Skin epidermis (tissue), 12 donors: Measurements from ENCODE around the gene TMEM61.
A peak's percentile ranks its signal among the peaks of the same experiment; 100 is the strongest.

ENCODE experiments used
- H3K27ac ChIP-seq, 21 experiments: fragments of 200-600 bp; sonication (generic) in 11 of 21; one replicate each; pipeline ENCODE4 v1.5.0; 2020; ENCODE audit warnings: mild to moderate bottlenecking in 3 of 21, inconsistent platforms in 2 of 21, moderate library complexity in 2 of 21
- H3K4me3 ChIP-seq, 7 experiments: fragments of 200-600 bp; sonication (generic) in 2 of 7; one replicate each; pipeline ENCODE4 v1.5.0; 2020; ENCODE audit warnings: inconsistent platforms in 2 of 7, mild to moderate bottlenecking in 2 of 7, moderate library complexity in 1 of 7

TMEM61 gene

DNA sequence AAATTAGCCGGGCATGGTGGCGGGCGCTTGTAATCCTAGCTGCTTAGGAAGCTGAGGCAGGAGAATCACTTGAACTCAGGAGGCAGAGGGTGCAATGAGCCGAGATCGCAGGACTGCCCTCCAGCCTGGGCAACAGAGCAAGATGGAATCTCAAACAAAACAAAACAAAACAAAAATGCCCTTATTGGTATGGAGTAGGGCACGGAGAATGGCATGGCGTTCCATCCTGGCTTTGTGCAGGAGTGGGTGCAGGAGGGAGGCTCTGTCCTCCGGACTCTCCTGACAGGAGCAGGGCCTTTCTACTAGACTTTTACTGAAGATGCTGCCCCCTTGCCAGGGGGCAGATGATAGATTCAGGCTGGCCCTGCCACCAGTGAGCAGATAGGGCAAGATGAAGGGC lies 1.0 kb downstream of the TMEM61 start:
- Histone ChIP-seq H3K27ac (no peak overlapping the region), H3K4me3 (no peak overlapping the region)

DNA sequence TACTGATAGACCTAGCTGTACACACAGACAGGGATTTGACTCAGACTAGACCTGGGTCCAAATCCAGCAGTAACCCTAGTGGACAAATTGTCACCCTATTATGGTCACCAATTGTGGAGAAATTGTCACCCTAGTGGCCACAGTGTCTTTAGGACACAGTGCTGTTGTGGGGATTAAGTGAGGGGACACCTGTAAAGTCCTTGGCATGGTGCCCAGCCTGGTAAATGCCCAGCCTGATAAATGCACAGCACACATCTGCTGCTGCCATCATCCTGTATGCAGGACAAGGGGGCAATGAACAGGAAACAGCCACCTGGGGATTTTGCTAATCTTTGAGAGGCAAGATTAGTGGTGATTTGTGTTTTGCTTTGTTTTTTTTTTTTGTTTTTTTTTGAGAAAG lies 2.3 kb downstream of the TMEM61 start:
- H3K4me3 ChIP-seq, result no peak overlapping the region
- no peak overlapping the region for H3K27ac ChIP-seq

DNA sequence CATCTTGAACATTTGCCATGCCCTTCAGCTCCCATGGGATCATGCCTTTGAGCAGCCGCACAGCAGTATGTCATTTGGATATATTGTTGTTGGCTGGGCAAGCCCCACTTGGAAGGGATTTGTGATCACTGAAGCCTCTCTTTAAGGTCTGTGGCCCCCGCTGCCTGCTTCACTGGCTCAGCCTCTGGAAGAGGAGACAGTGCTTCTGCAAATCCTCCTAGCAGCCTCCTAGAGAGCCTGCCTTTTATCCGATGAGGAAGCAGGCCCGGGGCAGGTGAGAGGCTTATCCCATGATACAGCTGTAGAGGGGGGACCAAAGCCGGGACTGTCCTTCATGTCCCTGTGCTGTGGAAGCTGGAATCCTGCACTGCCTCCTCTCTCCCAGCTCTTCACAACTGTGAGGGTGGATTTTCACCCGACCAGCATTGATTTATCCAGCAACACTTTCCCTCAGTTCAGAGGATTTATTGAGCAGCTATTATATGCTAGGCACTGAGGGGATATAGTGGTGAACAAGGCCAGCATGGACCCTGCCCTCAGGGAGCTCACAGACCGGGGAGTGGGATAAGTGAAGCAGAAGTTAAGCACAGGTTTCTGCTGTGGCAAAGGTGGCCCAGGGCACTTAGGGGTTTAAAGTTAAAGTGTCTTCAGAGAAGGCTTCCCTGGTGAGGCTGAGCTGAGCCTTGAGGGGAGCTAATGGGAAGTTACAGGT lies 3.9 kb downstream of the TMEM61 start:
- H3K4me3 ChIP-seq, result no peak overlapping the region

DNA sequence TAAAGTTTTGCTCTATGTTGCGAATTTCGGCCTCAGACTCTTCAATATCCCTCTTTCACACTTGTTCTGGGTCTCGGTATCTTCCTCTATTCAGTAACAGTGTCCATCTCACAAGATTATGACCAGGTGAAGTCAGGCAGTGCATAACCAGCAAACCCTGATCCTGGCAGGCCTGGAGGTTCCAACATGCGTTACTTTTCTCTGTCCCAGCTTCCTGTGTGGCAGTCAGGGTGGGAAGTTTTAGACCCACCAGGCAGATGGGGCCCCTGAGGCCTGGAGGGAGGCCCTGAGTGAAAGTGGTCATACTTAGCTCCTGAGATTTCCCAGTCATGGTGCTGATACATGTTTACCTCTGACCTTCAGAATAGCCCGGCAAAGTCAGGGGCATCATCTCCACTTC lies 5.1 kb downstream of the TMEM61 start:
- Histone ChIP-seq H3K27ac (no peak overlapping the region), H3K4me3 (no peak overlapping the region)

More for the DNA sequence above, 3.9 kb downstream of the TMEM61 start:
- no peak overlapping the region for H3K27ac ChIP-seq

DNA sequence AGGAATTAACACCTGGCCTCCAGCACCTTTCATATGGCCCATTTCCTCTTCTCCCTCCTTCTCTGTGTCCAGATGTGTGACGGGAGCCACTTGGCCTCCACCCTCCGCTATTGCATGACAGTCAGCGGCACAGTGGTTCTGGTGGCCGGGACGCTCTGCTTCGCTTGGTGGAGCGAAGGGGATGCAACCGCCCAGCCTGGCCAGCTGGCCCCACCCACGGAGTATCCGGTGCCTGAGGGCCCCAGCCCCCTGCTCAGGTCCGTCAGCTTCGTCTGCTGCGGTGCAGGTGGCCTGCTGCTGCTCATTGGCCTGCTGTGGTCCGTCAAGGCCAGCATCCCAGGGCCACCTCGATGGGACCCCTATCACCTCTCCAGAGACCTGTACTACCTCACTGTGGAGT lies 5.6 kb downstream of the TMEM61 start:
- no peak overlapping the region for H3K27ac ChIP-seq
- H3K4me3 ChIP-seq, result no peak overlapping the region

DNA sequence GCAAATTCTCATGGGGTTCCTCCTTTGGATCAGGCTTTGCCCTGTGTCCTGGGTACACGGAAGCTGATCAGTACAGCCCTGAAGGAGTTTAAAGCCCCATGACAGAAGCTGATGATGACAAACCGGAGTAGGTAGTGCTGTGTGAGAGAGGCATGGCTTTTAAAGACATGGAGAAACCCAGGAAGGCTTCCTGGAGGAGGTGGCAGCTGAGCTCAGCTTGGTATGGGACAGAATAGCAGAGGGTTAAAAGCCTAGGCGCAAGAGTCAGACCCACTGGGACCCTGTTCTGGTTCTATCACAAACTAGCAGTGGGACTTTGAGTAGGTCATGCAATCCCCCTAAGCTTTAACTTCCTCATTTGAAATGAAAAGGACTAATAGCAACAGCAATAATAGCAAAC lies 6.1 kb downstream of the TMEM61 start:
- H3K4me3 ChIP-seq, result no peak overlapping the region
- no peak overlapping the region for H3K27ac ChIP-seq

DNA sequence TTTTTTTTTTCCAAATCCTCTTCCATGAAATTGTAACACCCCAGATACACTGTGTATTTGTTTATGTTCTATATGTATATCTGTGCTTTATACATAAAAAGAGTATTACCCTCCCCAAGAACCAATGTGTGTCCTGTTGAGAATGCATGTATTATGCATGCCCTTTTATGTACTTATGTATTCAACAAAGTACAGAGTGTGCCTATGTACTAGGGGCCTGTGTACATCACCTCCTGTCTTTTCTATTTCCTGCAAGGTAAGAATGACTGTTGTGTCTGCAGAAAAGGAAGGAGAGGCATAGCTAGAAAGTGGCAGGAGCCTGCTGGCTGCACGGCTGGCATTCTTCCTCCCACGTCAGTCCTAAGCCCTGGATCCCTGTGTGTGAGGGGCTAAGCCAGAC lies 7.0 kb downstream of the TMEM61 start:
- H3K27ac ChIP-seq, result no peak overlapping the region
- H3K4me3 ChIP-seq, result no peak overlapping the region

DNA sequence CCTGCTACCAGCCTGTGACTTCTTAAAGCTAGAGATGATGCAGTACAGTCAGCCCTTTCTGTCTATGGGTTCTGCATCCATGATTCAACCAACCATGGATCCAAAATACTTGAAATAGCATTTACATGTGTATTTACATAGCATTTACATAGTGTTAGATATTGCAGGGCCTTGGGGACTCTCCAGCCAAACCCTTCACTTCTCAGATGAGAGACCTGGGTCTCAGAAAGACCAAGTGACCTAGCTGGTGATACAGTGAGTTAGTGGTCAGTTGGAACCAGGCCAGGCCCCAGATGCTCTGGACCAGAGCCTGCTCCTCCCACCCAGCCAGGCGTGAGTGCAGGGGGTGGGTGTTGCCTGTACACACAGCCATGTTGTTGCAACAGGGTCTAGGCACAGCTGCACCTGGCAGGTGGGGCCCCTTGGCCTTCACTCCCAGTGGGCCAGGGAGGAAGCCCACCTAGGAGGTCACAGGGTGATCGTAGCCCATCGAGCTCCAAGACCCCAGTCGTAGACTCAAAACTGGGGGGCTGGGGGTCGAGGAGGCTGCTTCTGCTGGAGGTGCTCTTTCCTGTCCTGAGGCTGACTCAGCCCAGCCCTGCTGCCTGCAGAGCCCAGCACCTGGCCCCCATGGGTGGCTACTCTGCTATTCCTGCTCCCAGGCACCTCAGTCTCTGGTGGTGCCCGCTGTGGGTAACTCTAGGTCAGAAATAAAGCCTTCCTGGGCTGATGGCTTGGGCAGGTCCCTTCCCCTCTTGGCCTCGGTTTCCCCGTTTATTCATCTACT lies 7.7 kb downstream of the TMEM61 start:
- H3K27ac ChIP-seq, result no peak overlapping the region
- H3K4me3 ChIP-seq, result no peak overlapping the region

DNA sequence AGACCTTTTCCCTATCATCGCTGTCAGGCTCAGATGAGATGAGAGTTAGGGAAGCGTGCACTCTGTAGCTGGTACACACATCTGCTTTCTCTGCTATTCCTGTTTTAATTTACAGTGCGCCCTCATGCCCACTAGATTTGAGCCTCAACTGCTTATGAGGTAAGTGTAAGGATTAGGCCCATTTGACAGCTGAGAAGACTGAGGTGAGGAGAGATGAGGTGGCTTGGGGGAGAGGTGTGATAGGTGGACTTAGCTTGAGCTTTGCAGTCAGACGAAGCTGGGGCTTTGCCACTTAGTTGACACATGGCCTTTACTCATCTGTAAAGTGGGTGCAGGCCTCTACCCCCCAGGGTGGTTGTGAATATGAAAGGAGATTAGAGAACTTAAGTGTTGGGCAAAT lies 8.5 kb downstream of the TMEM61 start:
- H3K4me3 ChIP-seq, result no peak overlapping the region
- H3K27ac ChIP-seq, result no peak overlapping the region

DNA sequence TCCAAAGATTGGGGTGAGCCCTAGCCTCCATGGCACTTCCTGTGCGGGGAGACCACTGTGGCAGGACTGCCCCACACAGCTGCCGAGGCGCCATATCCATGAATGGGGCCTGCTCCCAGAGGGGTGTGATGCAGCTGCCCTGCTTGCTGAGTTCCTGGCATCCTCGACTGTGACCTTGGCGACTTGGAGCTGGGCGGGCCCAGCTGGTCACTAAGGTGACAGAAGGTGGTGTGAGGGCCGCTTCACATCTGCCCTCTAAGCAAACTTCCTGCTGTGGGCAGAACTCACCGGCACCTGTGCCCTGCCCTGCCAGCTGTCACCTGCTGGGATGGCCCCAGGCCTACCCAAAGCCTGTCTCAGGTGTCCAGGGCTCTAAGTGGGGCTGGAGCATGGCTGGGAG lies 9.0 kb downstream of the TMEM61 start:
- no peak overlapping the region for H3K27ac ChIP-seq
- H3K4me3 ChIP-seq, result no peak overlapping the region

DNA sequence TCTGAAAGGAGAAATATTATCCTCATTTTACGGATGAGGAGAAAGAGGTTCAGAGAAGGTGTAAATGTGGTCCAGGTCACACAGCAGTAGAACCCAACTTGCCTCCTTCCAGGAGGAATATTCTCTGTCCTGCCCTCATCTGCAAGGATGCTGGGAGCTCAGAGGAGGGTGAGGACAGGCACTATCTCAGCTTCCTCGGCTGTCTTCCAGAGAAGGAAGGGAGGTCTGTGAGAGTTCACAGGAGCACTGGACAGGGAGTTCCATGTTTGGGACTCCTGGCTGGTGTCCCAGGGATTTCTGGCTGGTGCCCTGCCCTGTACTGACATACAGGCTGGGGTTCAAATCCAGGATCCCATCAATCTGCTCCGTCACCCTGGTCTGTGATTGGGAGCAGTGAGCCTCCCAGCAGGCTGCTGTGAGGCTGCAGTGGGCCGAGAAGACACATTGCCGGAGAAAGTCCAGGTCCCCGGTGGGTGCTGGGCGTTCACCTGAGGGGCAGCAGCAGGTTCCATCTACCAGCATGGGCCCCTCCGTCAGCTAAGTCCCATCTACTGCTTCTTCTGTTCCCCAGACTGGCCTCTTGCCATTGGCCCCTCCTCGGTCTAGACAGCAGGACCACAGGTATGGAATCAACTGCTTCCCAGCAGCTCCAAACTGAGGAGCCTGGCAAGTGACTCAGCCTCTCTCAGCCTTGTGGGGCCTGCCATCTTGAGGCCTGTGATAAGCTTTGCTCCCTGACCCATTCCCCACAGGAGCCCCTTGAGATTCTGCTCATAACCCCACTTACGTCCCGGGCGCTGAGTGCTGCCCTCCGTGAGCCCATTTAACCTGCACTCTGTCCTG lies 9.8 kb downstream of the TMEM61 start:
- H3K4me3 ChIP-seq, result no peak overlapping the region
- H3K27ac ChIP-seq, result no peak overlapping the region

DNA sequence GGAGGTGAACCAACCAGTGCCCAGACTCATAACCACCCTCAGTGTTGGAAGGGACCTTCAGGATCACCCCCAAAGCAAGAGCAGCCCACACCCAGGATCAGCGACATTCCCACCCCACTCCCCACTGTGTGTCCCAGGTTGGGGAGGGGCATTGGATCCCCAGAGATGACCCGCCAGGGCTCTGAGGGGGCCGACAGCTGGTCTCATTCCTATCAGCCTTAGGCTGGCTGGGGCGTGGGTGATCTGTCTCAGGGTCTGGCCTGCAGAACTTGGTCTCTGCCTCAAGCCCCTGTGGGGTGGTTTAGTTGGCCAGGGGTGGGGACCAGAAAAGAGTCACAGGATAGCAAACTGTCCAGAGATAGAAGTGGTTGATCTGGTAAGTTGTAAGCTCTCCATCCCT lies 10.5 kb downstream of the TMEM61 start:
- no peak overlapping the region for H3K4me3 ChIP-seq
- H3K27ac ChIP-seq, result no peak overlapping the region

DNA sequence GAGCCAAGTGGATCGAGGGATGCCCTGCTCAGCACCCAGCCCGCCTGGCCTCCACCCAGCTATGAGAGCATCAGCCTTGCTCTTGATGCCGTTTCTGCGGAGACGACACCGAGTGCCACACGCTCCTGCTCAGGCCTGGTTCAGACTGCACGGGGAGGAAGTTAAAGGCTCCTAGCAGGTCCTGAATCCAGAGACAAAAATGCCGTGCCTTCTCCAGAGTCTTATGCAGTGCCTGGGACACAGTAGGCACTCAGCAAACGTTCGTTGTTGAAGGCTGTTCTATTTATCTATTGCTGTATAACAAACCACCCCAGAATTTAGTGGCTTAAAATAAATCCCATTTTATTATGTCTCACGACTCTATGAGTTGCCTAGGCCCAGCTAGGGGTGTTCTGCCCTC lies 11.5 kb downstream of the TMEM61 start:
- Histone ChIP-seq H3K4me3 (no peak overlapping the region), H3K27ac (no peak overlapping the region)

DNA sequence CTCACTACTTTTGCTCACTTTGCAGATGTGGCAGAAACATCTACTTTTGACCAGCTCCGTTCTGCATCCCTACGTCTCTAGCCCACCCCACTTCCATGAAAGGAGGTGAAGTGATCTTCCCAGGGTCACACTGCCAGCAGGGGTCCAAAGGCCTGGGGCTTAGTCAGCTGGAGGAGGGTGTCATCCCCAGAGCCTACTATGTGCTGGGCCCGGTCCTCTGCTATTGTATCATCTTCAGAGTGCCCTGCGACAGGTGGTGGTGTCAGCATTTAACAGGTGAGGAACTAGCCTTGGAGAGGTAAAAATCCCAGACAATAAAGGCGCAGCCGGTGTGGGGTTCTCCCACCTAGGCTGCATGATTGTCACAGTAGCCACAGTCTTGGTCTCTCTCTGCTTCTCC lies 12.7 kb downstream of the TMEM61 start:
- Histone ChIP-seq H3K27ac (no peak overlapping the region), H3K4me3 (no peak overlapping the region)

DNA sequence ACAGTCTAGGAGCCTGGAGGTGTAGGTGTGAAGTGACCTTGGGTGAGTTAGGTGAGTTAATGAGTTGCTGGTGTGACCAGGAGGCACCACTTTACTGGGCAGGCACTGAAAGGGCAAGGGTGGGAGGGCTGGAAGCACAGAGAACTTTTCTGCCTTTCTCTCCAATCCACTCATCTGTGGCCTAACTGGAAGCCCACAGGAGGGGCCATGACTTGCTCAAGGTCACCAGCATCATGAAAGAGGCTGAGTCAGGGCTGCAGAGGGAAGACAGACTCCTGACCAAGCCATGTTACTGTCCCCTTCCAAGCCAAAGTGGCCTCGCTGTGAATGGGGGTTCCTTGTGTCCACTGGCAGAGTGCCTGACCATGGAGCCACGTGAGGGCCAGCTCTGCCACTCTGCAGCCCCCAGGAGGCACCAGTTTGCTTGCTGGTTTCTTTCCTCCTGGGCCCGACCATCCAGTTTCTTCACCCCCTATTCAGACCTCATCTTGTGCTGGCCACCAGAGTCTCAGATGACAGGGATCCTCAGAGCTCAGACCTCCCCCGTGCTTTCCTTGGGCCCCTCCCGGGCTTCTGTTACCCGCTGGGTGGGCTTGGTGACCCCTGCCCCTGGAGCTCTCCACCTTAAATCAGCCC lies 14.0 kb downstream of the TMEM61 start:
- no peak overlapping the region for H3K27ac ChIP-seq
- H3K4me3 ChIP-seq, result no peak overlapping the region

DNA sequence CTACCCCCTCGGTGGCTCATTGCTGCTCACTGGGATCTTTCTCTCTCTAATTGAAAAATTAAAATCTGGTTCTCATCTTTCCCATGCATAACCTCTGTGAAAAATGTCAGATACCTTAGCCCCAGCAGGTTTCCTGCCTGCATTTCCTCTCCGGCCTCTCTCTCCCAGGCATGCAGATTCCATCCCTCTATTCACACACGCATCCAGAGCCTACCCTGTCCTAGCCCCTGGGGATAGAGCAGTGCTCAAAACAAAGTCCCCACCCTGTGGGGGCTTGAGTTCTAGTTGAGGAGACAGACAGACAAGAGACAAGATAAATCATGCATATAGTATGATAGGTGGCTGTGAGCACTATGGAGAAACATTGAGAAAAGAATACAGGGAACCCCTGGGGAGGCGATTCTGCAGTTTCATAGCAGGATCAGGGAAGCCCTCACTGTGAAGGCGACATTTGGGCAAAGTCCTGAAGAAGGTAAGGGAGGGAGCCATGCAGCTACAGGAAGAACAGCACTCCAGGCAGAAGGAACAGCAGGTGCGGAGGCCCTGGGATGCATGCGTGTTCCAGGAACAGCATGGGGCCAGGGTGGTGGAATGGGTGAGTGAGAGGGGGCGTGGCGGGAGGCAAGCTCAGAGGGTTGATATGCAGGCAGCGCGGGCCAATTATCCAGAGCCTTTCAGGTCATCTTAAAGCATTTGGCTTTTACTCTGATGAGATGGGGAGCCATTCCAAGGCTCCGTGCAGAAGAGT lies 14.8 kb downstream of the TMEM61 start:
- H3K4me3 ChIP-seq, result no peak overlapping the region

DNA sequence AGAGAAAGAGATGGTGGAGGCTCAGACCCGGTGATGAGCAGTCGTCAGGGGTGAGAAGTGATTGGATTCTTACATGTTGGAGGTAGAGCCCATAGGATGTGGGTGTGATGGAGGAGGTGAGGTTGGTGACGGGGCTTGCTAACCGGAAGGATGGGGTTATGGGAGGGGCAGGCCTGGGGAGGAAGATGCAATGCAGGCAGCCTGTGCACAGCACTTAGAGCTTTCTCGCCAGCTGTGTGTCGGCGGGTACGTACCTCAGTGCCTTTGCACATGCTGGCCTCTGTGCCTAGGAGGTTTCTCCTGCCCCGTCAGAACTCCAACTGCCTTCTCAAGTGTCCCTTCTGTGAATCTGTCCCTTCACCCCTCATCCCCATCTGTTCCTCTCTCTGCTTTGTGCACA lies 15.4 kb downstream of the TMEM61 start:
- Histone ChIP-seq H3K4me3 (no peak overlapping the region), H3K27ac (no peak overlapping the region)

More for the DNA sequence above, 14.8 kb downstream of the TMEM61 start:
- no peak overlapping the region for H3K27ac ChIP-seq

DNA sequence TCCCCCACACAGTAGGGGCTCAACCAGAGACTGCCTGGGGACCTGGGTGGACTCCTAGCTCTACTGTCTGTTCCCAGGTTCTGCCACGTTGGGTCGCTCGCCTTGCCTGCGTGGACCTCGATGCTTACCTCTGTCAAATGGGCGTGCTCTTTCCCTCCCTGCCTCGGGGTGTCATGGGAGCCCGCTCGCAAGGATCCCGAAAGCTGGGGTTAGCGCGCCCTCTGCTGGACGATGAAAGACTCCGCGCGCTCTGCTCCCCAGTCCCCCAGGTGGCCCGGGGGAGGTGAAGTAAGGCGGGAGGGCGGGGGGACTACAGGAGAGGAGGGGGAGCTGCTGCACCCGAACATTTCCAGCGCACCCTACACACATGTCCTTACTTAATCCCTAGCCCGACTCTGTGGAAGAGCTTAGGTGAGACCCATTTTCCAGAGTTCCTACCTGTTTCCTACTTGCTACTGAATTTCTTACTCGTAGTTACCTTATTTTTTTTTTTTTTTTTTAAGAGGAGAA lies 16.0 kb downstream of the TMEM61 start:
- Histone ChIP-seq H3K4me3 (peak overlapping the region in 1 of 7 experiments; percentile 8), H3K27ac (no peak overlapping the region)
